ENCODE results near the gene NUDCD3. TPM values are rescaled to one million over a fixed set of nuclear protein-coding genes. Genes with fewer than 3 reads are reported as not detected.
A peak's percentile ranks its signal among the peaks of the same experiment; 100 is the strongest.

NUDCD3 gene
- total RNA-seq, 4 donors from 2014 or later: 54.3 to 101 (median 64.4) TPM

DNA sequence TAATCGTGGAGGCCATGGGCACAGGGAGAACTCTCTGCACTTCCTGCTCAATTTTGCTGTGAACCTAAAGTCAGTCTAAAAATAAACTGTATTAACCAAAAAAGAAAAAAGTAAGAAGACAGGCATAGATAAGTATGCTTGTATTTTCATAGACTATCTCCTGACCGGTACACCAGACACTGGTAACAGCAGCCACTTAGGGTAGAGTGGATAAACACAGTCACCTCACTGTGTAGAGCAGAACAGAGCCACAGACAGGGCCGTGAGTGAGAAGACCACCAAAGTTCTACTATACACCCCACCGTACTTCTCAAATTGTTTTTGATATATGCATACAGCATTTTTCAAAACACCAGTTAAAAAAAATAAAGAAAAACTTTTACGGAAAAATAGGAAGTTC lies 25.0 kb downstream of the NUDCD3 start:
- Histone ChIP-seq H3K27me3 (no peaks in the 10 kb centered on the region), H3K27ac (no peak overlapping the region), H3K4me1 (peaks cover 10% of the 10 kb centered on the region), H3K9me3 (no peaks in the 10 kb centered on the region), H3K4me3 (no peak overlapping the region), H3K36me3 (peaks cover 36% of the 10 kb centered on the region)
- 82% methylated on average over 5 of the region's 5 CpGs for WGBS
- no peak for TF ChIP-seq POLR2A (IDR thresholded peaks at IDR 0.05)
- TF ChIP-seq EP300 (IDR thresholded peaks at IDR 0.05): no peak
- no peak for TF ChIP-seq POLR2AphosphoS5 (IDR thresholded peaks at IDR 0.05)
- TF ChIP-seq, protein P1, sequence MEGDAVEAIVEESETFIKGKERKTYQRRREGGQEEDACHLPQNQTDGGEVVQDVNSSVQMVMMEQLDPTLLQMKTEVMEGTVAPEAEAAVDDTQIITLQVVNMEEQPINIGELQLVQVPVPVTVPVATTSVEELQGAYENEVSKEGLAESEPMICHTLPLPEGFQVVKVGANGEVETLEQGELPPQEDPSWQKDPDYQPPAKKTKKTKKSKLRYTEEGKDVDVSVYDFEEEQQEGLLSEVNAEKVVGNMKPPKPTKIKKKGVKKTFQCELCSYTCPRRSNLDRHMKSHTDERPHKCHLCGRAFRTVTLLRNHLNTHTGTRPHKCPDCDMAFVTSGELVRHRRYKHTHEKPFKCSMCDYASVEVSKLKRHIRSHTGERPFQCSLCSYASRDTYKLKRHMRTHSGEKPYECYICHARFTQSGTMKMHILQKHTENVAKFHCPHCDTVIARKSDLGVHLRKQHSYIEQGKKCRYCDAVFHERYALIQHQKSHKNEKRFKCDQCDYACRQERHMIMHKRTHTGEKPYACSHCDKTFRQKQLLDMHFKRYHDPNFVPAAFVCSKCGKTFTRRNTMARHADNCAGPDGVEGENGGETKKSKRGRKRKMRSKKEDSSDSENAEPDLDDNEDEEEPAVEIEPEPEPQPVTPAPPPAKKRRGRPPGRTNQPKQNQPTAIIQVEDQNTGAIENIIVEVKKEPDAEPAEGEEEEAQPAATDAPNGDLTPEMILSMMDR (IDR thresholded peaks at IDR 0.05): no peak
- DNase-seq (ENCODE audit: low spot score in 2 of 2): no peak

DNA sequence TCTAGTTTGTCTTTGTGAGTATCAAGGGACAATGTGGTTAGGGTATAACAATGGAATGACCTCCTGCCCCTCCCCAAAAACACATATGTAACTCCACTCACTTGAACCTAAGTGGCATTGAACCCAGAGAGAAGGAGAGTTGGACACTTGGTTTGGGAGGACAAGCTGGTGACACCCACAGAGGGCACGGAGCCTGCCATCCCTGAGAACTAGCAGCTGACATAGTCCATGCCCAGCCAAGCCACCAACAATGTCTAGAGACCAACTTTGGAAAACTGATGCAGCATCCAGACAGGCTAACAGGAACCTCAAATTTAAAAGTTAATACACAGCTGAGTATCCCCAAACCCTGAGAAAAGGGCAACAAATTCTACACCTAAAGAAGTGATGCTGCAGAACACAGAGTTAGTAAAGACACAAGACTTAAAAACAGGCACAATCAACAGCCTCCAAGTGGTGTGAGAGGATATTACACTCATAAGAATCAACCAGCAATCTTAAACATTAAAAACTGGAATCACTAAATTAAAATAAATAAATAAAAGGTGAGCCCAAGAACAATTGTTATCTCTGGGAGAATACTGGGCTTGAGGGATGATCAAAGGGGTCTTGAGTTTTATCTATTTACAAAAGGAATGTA lies 27.2 kb downstream of the NUDCD3 start:
- Histone ChIP-seq H3K4me1 (peaks cover 2% of the 10 kb centered on the region), H3K4me3 (no peak overlapping the region), H3K9me3 (no peaks in the 10 kb centered on the region), H3K36me3 (peaks cover 31% of the 10 kb centered on the region), H3K27ac (no peak overlapping the region), H3K27me3 (no peaks in the 10 kb centered on the region)
- no peak for DNase-seq (ENCODE audit: low spot score in 2 of 2)
- WGBS: 86% methylated on average over 1 of the region's 1 CpG
- no peak for TF ChIP-seq EP300 (IDR thresholded peaks at IDR 0.05)
- TF ChIP-seq POLR2A (IDR thresholded peaks at IDR 0.05): no peak
- TF ChIP-seq POLR2AphosphoS5 (IDR thresholded peaks at IDR 0.05): no peak
- TF ChIP-seq, protein P1 (IDR thresholded peaks at IDR 0.05): peak in 1 of 2 donors; percentile 15

DNA sequence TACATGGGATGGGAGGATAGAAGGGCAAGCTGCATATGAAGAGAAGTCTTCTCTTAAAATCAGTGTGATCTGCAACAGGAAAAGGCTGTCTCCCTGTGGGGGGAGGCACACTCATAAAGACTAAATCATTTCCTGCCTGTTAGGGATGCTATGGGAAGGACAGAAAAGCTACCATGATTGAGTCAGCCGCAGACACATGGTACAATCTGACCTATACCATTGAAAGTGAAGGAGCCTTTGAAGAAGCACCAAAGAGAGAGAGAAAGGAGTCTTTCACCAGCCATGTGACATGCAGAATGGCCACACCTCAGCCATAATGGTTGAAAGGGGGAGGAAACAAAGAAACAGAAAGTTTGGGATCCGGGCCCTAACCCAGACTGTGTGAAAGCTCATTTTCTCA lies 29.1 kb downstream of the NUDCD3 start:
- no peak for TF ChIP-seq EP300 (IDR thresholded peaks at IDR 0.05)
- TF ChIP-seq POLR2A (IDR thresholded peaks at IDR 0.05): no peak
- TF ChIP-seq, protein P1 (IDR thresholded peaks at IDR 0.05): no peak
- TF ChIP-seq POLR2AphosphoS5 (IDR thresholded peaks at IDR 0.05): no peak
- Histone ChIP-seq H3K36me3 (peaks cover 18% of the 10 kb centered on the region), H3K9me3 (no peaks in the 10 kb centered on the region), H3K27me3 (no peaks in the 10 kb centered on the region), H3K4me3 (no peak overlapping the region), H3K27ac (no peak overlapping the region), H3K4me1 (peaks cover 2% of the 10 kb centered on the region)
- no peak for DNase-seq (ENCODE audit: low spot score in 2 of 2)
- WGBS: 87% methylated on average over 2 of the region's 2 CpGs

DNA sequence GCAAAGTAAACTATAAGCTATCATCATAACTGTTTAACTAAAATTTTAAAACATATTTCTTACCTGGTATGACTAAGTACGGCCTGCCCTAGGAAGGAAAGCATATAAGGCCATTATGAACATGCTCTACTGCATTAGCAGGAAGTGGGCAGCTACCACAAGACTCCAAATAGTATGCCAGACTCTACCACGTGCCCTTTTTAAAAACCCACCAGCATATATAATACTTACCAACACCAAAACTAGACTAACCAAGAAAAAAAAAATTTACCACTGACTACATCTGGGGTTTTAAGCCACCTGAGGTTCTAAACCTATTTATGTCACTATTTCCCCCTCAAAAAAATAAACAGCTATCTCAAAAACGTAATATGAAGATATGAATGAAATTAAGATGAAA lies 30.1 kb downstream of the NUDCD3 start:
- H3K9me3 ChIP-seq: no peaks in the 10 kb centered on the region
- WGBS: 79% methylated on average over 3 of the region's 3 CpGs
- no peak overlapping the region for H3K27ac ChIP-seq
- no peak for DNase-seq (ENCODE audit: low spot score in 2 of 2)
- H3K36me3 ChIP-seq: peaks cover 11% of the 10 kb centered on the region
- H3K27me3 ChIP-seq: no peaks in the 10 kb centered on the region
- H3K4me3 ChIP-seq: no peak overlapping the region
- peaks cover 2% of the 10 kb centered on the region for H3K4me1 ChIP-seq
- TF ChIP-seq EP300 (IDR thresholded peaks at IDR 0.05) (no peak), POLR2A (IDR thresholded peaks at IDR 0.05) (no peak), POLR2AphosphoS5 (IDR thresholded peaks at IDR 0.05) (no peak)
- TF ChIP-seq, protein P1 (IDR thresholded peaks at IDR 0.05): no peak

DNA sequence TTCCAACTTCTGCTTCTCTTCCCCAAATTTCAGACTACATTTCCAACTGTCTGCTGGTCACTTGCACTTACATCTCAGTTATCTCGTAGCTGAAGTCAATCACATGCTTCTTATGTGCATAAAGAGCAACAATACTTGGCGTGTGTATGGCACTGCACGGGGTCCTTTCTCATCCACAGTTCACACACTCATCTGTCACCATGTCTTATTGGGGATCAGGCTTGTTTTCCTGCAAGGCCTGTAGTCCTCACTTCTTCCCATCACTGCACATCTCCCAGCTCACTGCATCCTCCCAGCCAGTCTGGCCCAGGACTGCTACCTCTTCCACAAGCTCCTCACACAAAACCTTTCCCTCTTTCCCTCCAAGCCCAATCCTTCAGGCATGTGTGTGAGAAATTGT lies 35.3 kb downstream of the NUDCD3 start:
- H3K27ac ChIP-seq: no peak overlapping the region
- H3K4me1 ChIP-seq: no peaks in the 10 kb centered on the region
- H3K27me3 ChIP-seq: no peaks in the 10 kb centered on the region
- no peak overlapping the region for H3K4me3 ChIP-seq
- WGBS: 98% methylated on average over 3 of the region's 3 CpGs
- H3K36me3 ChIP-seq: peaks cover 17% of the 10 kb centered on the region
- no peaks in the 10 kb centered on the region for H3K9me3 ChIP-seq
- TF ChIP-seq, protein P1 (IDR thresholded peaks at IDR 0.05): no peak
- TF ChIP-seq POLR2AphosphoS5 (IDR thresholded peaks at IDR 0.05) (no peak), EP300 (IDR thresholded peaks at IDR 0.05) (no peak), POLR2A (IDR thresholded peaks at IDR 0.05) (no peak)
- no peak for DNase-seq (ENCODE audit: low spot score in 2 of 2)

Data from suprapubic skin (tissue), 4 donors.